CD4-positive, alpha-beta T cell (primary cell): Measurements from ENCODE around the gene PPDPF. TPM values are rescaled to one million over a fixed set of nuclear protein-coding genes. Genes with fewer than 3 reads are reported as not detected.

ENCODE experiments used
- ATAC-seq: fragments of 200-7000 bp; cut with Tn5 transposase; one replicate; pipeline ENCODE4 v1.10.0; 2022; ENCODE audit warnings: mild to moderate bottlenecking; ENCODE audit not compliant: poor library complexity
- CTCF ChIA-PET: fragments of 350-600 bp; sonication (Branson Sonifier 250); formaldehyde crosslinking; loops from one replicate; lab custom pipeline; 2021; ENCODE audit warnings: antibody characterized with exemption, inconsistent platforms; lab: Charles Lee
- POLR2A ChIA-PET: fragments of 350-600 bp; sonication (Branson Sonifier 250); formaldehyde crosslinking; loops from one replicate; lab custom pipeline; 2021; ENCODE audit warnings: antibody characterized with exemption, inconsistent platforms; lab: Charles Lee
- DNase-seq, 14 experiments: peaks; one replicate each; pipeline ENCODE4 v3.0.0-alpha.2; 2013 to 2020; ENCODE audit warnings: mixed read lengths in 2 of 14
- H3K27ac ChIP-seq, 2 donors: one replicate each; pipeline versions ENCODE4 v1.5.1 to v1.7.0; 2013; ENCODE audit warnings: low read length in 2 of 2, low read depth in 1 of 2, mild to moderate bottlenecking in 1 of 2
- H3K27me3 ChIP-seq, 2 experiments: 1 replicate in 1 of 2; 2 replicates in 1 of 2; pipeline versions ENCODE4 v1.6.1 to v1.7.0; 2013; ENCODE audit warnings: low read length in 2 of 2, control low read depth in 1 of 2, mild to moderate bottlenecking in 1 of 2, moderate library complexity in 1 of 2; ENCODE audit not compliant: insufficient read depth in 2 of 2, control insufficient read depth in 1 of 2
- H3K36me3 ChIP-seq: one replicate; pipeline ENCODE4 v1.6.1; 2013; ENCODE audit warnings: low read length, control low read depth; ENCODE audit not compliant: insufficient read depth
- H3K4me1 ChIP-seq: one replicate; pipeline ENCODE4 v1.6.1; 2013; ENCODE audit warnings: low read length, control low read depth; ENCODE audit not compliant: insufficient read depth
- H3K4me3 ChIP-seq: one replicate; pipeline ENCODE4 v1.5.1; 2013; ENCODE audit warnings: mild to moderate bottlenecking, low read length, moderate library complexity
- H3K9me3 ChIP-seq, 2 experiments: 1 replicate in 1 of 2; 2 replicates in 1 of 2; pipeline versions ENCODE4 v1.6.1 to v1.7.0; 2013; ENCODE audit warnings: low read length in 2 of 2, mild to moderate bottlenecking in 2 of 2, control low read depth in 1 of 2, moderate library complexity in 1 of 2; ENCODE audit not compliant: control insufficient read depth in 1 of 2, insufficient read depth in 1 of 2
- H3K27ac Mint-ChIP-seq: one replicate; pipeline ENCODE4 v1.8.0; 2020; ENCODE audit warnings: mixed read lengths
- H3K27me3 Mint-ChIP-seq: one replicate; pipeline ENCODE4 v1.8.0; 2021; ENCODE audit warnings: mixed read lengths
- H3K36me3 Mint-ChIP-seq: one replicate; pipeline ENCODE4 v1.8.0; 2021; ENCODE audit warnings: low read depth, mixed read lengths
- H3K4me1 Mint-ChIP-seq: one replicate; pipeline ENCODE4 v1.8.0; 2021; ENCODE audit warnings: low read depth, mixed read lengths
- H3K4me3 Mint-ChIP-seq: one replicate; pipeline ENCODE4 v1.8.0; 2020; ENCODE audit warnings: mild to moderate bottlenecking, mixed read lengths
- H3K9me3 Mint-ChIP-seq: one replicate; pipeline ENCODE4 v1.8.0; 2020; ENCODE audit warnings: mixed read lengths
- CTCF ChIP-seq: fragments of 200-600 bp; IDR thresholded peaks from one replicate; pipeline ENCODE4 v1.8.0; 2022; ENCODE audit warnings: antibody characterized with exemption, mild to moderate bottlenecking
- intact Hi-C, 2 experiments: fragments of 100-400 bp; cut with DNase I in 1 of 2; cut with micrococcal nuclease in 1 of 2; formaldehyde crosslinking; loops; one replicate each; pipeline versions ENCODE4 v1.15.1 to v1.9.0; 2023 to 2025; cut with DNase I, micrococcal nuclease
- total RNA-seq, 174 experiments: library from RNA in 2 of 174; stranded (reverse) in 2 of 174; gene quantifications; one replicate each; pipeline ENCODE4 v1.2.3 and lab custom pipeline; 2021 to 2026

PPDPF gene
- total RNA-seq, 2 experiments from 2014 or later, result 249 to 251 TPM

GRCh38 chr20:63549679-63550282, 29.2 kb downstream of the PPDPF start:
- Histone ChIP-seq H3K27ac (no peak overlapping the region), H3K9me3 (peaks cover 0 to 3% of the 10 kb centered on the region in 2 experiments), H3K36me3 (no peaks in the 10 kb centered on the region), H3K4me1 (peaks cover 38% of the 10 kb centered on the region), H3K27me3 (peaks cover 3 to 5% of the 10 kb centered on the region in 2 experiments), H3K4me3 (no peak overlapping the region)
- no peaks in the 10 kb centered on the region for H3K9me3 Mint-ChIP-seq
- no peak overlapping the region for H3K27ac Mint-ChIP-seq
- DNase-seq, result no peak
- ChIA-PET CTCF (interaction anchor here (1.1 kb wide), 1 partner anchor 12 kb away, joined by 3 read pairs; no protein-coding TSS in a partner anchor), POLR2A (no interaction called here)
- TF ChIP-seq CTCF, result no peak
- intact Hi-C loops, result no loop called here
- no peak for ATAC-seq
- H3K27me3 Mint-ChIP-seq, result no peaks in the 10 kb centered on the region
- H3K4me1 Mint-ChIP-seq, result peaks cover 18% of the 10 kb centered on the region
- H3K4me3 Mint-ChIP-seq, result no peak overlapping the region
- H3K36me3 Mint-ChIP-seq, result no peaks in the 10 kb centered on the region

GRCh38 chr20:63551068-63551467, 30.5 kb downstream of the PPDPF start:
- ATAC-seq (no peak), DNase-seq (no peak)
- peaks cover 39% of the 10 kb centered on the region for H3K4me1 ChIP-seq
- POLR2A ChIA-PET, result interaction anchor here (0.5 kb wide), 1 partner anchor 348 kb away, joined by 3 read pairs; no protein-coding TSS in a partner anchor
- TF ChIP-seq CTCF, result no peak
- H3K27me3 ChIP-seq, result peaks cover 3 to 5% of the 10 kb centered on the region in 2 experiments
- Mint-ChIP-seq H3K9me3 (no peaks in the 10 kb centered on the region), H3K27ac (peak overlapping the region; percentile 47), H3K4me1 (peaks cover 18% of the 10 kb centered on the region), H3K4me3 (no peak overlapping the region), H3K27me3 (no peaks in the 10 kb centered on the region), H3K36me3 (no peaks in the 10 kb centered on the region)
- CTCF ChIA-PET, result no interaction called here
- intact Hi-C loops, result no loop called here
- no peaks in the 10 kb centered on the region for H3K36me3 ChIP-seq
- H3K4me3 ChIP-seq, result no peak overlapping the region
- peaks cover 0 to 3% of the 10 kb centered on the region in 2 experiments for H3K9me3 ChIP-seq
- no peak overlapping the region for H3K27ac ChIP-seq

- H3K27ac ChIP-seq, result peak overlapping the region; percentile 73 to 82
- H3K4me1 Mint-ChIP-seq, result peaks cover 18% of the 10 kb centered on the region
- ATAC-seq, result peak; percentile 59
Measured at GRCh38 chr20:63552481-63553249, 32.1 kb downstream of the PPDPF start.

More at GRCh38 chr20:63552481-63553249, 32.1 kb downstream of the PPDPF start:
- POLR2A ChIA-PET, result interaction anchor here (0.7 to 2.0 kb wide), 13 partner anchors 11 to 703 kb away, joined by 3 to 21 read pairs (median 4); partner anchors contain the start of genes GMEB2, HELZ2, PCMTD2 and PPDPF
- H3K27me3 Mint-ChIP-seq, result no peaks in the 10 kb centered on the region
- H3K27ac Mint-ChIP-seq, result peak overlapping the region; percentile 91
- no peaks in the 10 kb centered on the region for H3K9me3 Mint-ChIP-seq
- H3K27me3 ChIP-seq, result peaks cover 3 to 5% of the 10 kb centered on the region in 2 experiments
- peaks cover 0 to 3% of the 10 kb centered on the region in 2 experiments for H3K9me3 ChIP-seq
- peaks cover 39% of the 10 kb centered on the region for H3K4me1 ChIP-seq
- H3K36me3 ChIP-seq, result no peaks in the 10 kb centered on the region
- intact Hi-C loops, result loop anchor here (1.0 to 2.0 kb wide), 3 partner anchors 14 to 32 kb away; partner anchors contain the start of gene PPDPF (in 1 of the 2)
- H3K4me3 ChIP-seq, result peak overlapping the region; percentile 42
- H3K36me3 Mint-ChIP-seq, result no peaks in the 10 kb centered on the region
- CTCF ChIA-PET, result interaction anchor here (0.8 to 1.4 kb wide), 4 partner anchors 8 to 89 kb away, joined by 3 to 7 read pairs (median 4); no protein-coding TSS in a partner anchor
- peak overlapping the region; percentile 90 for H3K4me3 Mint-ChIP-seq
- peak; percentile 29 to 86 (median 50) for DNase-seq
- TF ChIP-seq CTCF, result no peak
